HG03159 (cell line): ENCODE measurements around the gene BLID.
A peak's percentile ranks its signal among the peaks of the same experiment; 100 is the strongest.

ENCODE experiments used
- ATAC-seq: cut with Tn5 transposase; IDR thresholded peaks from one replicate; pipeline ENCODE4 v1.9.1; 2021; ENCODE audit warnings: mild to moderate bottlenecking, moderate library complexity; ENCODE audit not compliant: unreplicated experiment

The BLID gene

DNA sequence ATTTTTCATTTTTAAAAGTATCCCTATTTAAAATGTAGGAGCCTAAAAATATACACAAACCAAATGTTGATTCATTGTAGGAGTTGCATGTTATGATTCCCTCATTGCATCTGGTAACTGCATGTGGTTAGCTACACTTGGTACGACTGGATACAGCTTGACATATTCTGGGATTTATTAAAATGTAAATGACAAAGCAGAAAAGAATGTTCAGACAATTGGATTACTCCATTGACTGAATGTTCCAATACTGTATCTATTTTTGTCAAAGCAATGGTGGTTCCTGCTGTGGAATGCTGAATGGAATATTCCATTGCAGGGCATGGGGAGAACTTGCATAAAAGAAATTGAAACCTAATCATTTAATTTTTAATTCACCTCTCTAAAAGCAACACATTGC lies 30.8 kb downstream of the BLID start:
- no peak for ATAC-seq

DNA sequence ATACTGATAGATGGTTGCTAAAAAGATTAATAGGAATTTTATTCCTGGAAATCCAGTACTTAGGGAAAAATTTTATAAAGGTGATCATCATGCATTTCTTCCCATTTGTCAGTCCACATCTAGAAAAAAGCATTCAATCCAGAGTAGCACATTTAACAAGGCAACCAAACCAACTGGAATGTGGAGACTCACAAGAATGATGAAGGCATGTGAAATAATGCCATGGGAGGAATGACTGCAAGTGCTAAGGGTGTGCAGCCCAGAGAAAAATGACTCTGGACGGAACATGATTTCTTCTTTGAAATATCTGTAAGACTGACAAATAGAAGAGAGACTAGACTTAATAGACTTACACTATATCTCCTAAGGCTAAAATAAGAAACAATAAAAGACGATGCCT lies 33.8 kb downstream of the BLID start:
- ATAC-seq, result no peak

- no peak for ATAC-seq
These were observed 34.9 kb downstream of the BLID start for GRCh38 chr11:122081073-122081472.

DNA sequence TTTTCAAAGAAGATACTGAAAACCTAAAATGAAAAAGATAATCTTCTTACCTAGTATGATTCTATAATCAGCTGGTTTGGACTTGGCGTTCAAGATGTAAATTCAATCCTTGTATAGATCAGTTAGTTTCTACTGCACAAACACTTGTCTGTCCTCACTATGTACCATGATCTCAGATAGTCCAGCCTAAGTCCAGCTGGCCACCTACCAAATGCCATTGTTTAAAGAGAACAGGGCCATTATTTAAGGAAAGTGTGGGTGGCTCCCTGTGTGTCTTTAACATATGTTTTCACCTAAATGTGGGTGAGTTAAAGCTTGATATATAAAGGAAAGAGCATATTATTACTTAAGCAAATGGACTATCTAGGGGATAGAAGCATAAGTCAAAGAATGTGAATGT lies 38.6 kb downstream of the BLID start:
- no peak for ATAC-seq

GRCh38 chr11:122076512-122077120 lies 39.4 kb downstream of the BLID start:
- no peak for ATAC-seq

- no peak for ATAC-seq
These were observed 41.0 kb downstream of the BLID start for GRCh38 chr11:122075016-122075415.

- no peak for ATAC-seq
These were observed 42.0 kb downstream of the BLID start for GRCh38 chr11:122074022-122074421.

DNA sequence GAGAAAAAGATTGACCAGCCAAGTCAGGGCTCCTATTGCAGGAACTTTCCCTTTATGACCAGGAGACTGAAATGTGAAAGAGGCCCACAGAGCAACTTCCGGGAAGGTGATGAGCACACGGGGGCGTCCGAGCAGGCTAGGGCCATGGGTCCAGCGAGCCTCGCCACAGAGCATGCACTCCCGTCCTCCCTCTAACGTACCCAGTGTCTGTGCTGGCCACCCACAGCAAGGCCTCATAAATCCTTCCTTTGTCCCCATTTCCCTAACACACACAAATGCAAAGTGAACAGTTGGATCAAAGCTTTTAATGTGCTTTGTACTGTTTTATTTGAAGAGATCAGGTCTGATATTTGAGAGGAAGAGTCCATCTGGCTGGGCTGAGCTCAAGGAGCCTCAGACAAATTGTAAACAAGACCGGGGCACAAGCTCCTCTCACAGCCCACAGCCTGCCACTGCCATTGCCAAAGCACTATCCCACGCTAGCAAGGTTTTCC lies 44.3 kb downstream of the BLID start:
- no peak for ATAC-seq

GRCh38 chr11:122069707-122070360 lies 46.2 kb downstream of the BLID start:
- peak; percentile 48 for ATAC-seq

DNA sequence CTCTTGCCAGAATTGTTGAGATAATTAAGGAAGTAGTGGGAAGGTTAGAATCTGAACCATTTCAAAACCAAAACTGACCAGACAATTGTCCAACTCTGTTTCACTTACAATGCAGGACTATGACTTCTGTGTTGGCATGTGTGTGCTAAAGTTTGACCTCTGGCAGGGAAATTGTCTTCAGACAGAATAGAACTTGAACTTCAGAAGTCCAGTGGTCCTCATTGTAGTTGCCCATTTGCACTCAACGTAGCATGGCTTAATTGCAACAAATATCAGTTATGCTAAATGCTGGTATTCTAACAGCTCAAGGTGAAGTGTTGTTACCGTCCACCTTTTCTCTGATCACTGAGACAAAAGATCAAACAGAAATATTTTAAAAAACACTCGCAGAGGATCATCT lies 47.2 kb downstream of the BLID start:
- ATAC-seq, result no peak

DNA sequence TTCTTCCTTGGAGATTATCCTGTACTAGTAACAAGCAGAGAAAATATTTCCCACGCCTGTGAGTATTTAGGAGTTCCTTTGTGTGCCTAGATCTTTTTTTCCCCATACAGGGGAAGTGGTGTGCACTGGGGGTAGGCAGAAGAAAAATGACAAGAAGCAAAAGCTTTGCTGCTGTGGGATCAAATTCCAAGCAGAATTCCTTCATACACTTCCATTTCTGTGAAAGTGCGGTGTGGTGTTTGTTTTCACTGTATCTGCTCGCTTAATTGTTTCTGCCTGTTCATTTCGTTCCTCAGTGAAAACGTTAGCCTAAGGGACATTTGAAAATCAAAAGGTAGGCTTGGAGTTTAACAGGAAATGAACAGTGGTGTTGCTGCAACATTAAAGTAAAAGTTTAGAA lies 47.9 kb downstream of the BLID start:
- no peak for ATAC-seq
